ENCODE data around the gene GRIK5.

DNA sequence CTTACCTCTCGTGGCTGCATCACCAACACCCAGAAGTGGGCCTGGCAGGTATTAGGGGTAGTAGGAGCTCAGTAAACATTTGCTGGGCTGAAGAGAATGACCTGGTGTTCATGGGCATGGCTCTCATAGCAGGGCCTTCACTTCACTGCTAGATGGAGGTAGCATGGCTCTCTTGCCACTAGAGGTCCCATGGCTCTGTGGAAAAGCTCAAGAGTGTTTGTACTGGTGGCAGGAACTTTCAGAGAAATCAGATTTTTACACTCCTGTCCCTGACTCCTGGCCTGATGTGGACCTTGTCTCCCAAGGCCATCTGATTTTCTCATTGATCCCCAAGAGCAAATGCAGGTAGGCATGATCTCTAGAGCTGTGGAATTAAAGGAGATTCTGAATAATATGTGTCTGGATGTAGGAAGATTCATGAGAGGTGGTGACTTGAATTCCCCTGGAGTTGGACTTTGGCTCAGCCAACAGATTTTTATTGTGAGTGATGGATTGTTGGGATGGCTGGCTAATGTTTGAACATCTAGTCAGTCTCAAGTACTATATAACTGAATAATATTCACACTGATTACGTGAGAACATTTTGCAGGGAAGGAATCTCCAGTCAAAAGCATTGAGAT is 11.7 kb upstream of the GRIK5 start:
- TF ChIP-seq, protein P1, sequence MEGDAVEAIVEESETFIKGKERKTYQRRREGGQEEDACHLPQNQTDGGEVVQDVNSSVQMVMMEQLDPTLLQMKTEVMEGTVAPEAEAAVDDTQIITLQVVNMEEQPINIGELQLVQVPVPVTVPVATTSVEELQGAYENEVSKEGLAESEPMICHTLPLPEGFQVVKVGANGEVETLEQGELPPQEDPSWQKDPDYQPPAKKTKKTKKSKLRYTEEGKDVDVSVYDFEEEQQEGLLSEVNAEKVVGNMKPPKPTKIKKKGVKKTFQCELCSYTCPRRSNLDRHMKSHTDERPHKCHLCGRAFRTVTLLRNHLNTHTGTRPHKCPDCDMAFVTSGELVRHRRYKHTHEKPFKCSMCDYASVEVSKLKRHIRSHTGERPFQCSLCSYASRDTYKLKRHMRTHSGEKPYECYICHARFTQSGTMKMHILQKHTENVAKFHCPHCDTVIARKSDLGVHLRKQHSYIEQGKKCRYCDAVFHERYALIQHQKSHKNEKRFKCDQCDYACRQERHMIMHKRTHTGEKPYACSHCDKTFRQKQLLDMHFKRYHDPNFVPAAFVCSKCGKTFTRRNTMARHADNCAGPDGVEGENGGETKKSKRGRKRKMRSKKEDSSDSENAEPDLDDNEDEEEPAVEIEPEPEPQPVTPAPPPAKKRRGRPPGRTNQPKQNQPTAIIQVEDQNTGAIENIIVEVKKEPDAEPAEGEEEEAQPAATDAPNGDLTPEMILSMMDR (IDR thresholded peaks at IDR 0.05; ENCODE audit: extremely low read depth in 1 of 2, insufficient read depth in 1 of 2, low read depth in 1 of 2, low read length in 2 of 2): peak; percentile 47 to 74
- no peak for TF ChIP-seq EZH2 (IDR thresholded peaks at IDR 0.05; ENCODE audit: borderline replicate concordance, low read depth, low read length, severe bottlenecking)
- peak; percentile 30 for TF ChIP-seq POLR2A (IDR thresholded peaks at IDR 0.05; ENCODE audit: low read depth, low read length)
- TF ChIP-seq POLR2AphosphoS5 (IDR thresholded peaks at IDR 0.05; ENCODE audit: insufficient read depth, low read depth, low read length): no peak
- TF ChIP-seq, protein P2, sequence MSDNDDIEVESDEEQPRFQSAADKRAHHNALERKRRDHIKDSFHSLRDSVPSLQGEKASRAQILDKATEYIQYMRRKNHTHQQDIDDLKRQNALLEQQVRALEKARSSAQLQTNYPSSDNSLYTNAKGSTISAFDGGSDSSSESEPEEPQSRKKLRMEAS (IDR thresholded peaks at IDR 0.05; ENCODE audit: insufficient read depth, insufficient read length): no peak
- no peak for TF ChIP-seq JUN (IDR thresholded peaks at IDR 0.05; ENCODE audit: borderline replicate concordance, insufficient read depth, insufficient read length, low read depth)
- TF ChIP-seq GATA2 (IDR thresholded peaks at IDR 0.05; ENCODE audit: insufficient read depth, insufficient read length, low read depth, low read length): no peak
- TF ChIP-seq MYC (IDR thresholded peaks at IDR 0.05; ENCODE audit: low read depth, low read length): no peak
- no peak for TF ChIP-seq FOS (IDR thresholded peaks at IDR 0.05; ENCODE audit: borderline replicate concordance, insufficient read depth, low read length)

Data from endothelial cell of umbilical vein (primary cell).